ENCODE data around the gene ADGRF3.
"Not testable (repeated sequence)": the region's sequence is repeated elsewhere in the genome, so short reads cannot be mapped to it uniquely, and the experiment has no call there.

The ADGRF3 gene

DNA sequence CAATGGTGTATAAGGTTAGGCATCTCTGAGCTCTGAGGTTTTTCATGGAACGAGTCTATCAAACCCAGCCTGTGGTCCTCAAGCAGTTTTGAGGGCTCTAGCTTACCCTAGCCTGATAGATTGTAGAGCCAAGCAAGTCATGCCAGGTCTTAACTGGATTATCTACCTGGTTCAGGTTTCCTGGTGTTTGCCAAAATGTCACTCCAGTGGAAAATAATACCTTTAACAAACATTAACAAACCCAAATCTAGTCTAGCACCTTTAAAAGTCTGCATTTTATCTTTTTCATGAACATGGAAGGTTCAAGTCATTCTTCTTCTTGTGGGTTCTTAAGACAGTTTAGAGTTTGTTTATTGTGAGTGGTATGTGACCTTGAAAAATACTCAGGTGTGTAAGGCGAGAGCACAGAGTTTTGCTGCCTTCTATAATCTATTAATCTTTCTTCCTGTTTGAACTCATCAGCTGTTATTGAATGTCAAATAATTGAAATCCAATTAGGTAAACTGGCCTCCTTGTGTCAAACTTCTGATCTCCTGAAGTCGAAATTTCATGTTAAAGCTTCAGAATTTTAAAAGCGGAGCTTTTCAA lies 13.4 kb upstream of the ADGRF3 start:
- peak overlapping the region; percentile 65; the same call in 1 of the 2 replicates for H3K27ac ChIP-seq

DNA sequence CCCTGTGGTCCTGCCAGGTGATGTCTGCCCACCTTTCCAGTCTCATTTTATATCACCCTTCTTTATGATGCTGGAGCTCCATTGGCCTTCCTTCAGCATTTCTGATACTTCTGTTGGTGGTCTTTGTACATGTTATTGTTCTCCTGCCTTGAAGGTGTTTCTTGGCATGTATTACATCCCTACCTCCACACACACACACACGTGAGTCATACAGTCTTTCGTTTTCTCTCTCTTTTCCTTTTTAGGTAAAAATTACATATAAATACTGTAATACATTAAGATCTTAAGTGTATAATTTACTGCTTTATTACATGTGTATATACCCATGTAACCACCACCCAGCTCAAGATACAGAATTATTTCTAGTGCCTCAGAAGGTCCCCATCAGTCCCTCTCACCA lies 10.2 kb upstream of the ADGRF3 start:
- H3K27ac ChIP-seq, result no peak overlapping the region
- TF ChIP-seq ZFX (IDR thresholded peaks at IDR 0.05), result no peak
- TF ChIP-seq, protein P1, sequence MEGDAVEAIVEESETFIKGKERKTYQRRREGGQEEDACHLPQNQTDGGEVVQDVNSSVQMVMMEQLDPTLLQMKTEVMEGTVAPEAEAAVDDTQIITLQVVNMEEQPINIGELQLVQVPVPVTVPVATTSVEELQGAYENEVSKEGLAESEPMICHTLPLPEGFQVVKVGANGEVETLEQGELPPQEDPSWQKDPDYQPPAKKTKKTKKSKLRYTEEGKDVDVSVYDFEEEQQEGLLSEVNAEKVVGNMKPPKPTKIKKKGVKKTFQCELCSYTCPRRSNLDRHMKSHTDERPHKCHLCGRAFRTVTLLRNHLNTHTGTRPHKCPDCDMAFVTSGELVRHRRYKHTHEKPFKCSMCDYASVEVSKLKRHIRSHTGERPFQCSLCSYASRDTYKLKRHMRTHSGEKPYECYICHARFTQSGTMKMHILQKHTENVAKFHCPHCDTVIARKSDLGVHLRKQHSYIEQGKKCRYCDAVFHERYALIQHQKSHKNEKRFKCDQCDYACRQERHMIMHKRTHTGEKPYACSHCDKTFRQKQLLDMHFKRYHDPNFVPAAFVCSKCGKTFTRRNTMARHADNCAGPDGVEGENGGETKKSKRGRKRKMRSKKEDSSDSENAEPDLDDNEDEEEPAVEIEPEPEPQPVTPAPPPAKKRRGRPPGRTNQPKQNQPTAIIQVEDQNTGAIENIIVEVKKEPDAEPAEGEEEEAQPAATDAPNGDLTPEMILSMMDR (conservative IDR thresholded peaks at IDR 0.05), result no peak

More for the DNA sequence above, 13.4 kb upstream of the ADGRF3 start:
- TF ChIP-seq, protein P1 (conservative IDR thresholded peaks at IDR 0.05), result no peak
- no peak for TF ChIP-seq ZFX (IDR thresholded peaks at IDR 0.05)

DNA sequence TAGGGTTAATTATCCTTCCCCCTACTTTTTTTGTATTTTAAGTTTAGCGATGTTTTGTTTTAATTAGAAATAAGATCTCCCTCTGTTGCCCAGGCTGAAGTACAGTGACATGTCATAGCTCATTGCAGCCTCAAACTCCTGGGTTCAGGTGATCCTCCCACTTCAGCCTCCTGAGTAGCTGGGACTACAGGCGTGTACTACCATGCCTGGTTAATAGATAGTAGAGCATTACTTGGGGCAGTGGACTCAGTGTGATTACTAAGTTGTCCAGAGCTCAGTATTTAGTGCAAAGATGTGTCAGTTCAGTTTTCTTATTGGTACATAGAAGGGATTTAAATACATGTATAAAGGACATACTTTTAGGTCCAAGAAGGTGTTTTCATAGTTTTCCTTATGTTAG lies 9.5 kb upstream of the ADGRF3 start:
- H3K27ac ChIP-seq, result peak overlapping the region; percentile 15; the same call in 1 of the 2 replicates
- TF ChIP-seq ZFX (IDR thresholded peaks at IDR 0.05), result no peak
- TF ChIP-seq, protein P1 (conservative IDR thresholded peaks at IDR 0.05), result no peak

DNA sequence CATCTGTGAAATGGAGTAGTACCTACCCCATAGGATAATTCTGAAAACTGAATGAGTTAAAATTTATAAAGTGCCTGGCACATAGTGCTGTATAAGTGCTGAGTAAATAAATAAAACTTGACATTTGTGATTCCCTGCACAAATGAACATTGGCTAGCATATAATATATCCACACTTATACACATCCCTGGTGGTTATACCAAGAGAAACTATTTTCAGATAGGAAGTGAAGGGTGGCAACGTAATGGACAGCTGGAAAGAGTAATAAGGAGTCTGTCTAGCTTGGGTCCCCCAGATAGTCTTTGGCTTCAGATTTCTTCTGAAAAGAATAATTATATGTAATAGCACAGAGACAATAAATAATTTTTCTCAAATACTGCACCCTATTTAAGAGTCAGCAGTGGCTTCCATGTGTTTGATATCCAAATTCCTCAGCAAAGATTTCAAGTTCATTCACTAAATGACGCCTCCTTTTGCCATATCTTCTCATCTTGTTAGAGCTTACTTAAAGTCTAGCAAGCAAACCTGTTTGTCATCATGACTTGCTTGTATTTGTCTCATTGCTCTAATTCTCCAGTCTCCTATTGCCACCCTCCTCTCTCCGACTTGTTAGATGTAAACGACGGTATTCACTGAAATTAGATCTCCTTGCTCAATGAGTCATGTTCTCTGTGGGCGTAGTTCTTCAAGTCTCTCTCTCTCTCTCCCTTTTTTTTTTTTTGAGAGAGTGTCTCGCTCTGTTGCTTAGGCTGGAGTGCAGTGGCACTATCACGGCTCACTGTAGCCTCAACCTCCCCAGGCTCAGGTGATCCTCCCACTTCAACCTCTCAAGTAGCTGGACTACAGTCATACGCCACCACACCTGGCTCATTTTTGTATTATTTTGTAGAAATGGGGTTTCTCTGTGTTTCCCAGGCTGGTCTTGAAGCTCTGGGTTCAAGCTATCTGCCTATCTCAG lies 8.7 kb upstream of the ADGRF3 start:
- peak overlapping the region; percentile 15; the same call in 1 of the 2 replicates for H3K27ac ChIP-seq
- no peak for TF ChIP-seq ZFX (IDR thresholded peaks at IDR 0.05)
- TF ChIP-seq, protein P1 (conservative IDR thresholded peaks at IDR 0.05), result no peak

DNA sequence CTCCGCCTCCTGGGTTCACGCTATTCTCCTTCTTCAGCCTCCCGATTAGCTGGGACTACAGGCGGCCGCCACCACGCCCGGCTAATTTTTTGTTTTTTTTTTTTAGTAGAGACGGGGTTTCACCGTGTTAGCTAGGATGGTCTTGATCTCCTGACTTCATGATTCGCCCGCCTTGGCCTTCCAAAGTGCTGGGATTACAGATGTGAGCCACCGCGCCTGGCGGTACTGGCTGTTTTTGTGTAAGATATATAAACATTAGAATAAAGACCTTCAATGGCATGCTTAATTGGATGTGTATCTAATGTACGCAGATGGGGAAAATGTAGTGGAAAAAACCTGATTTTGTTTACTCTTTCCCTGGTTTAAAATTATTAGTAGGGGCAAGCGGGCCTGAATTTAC lies 7.9 kb upstream of the ADGRF3 start:
- not testable (repeated sequence) for H3K27ac ChIP-seq

DNA sequence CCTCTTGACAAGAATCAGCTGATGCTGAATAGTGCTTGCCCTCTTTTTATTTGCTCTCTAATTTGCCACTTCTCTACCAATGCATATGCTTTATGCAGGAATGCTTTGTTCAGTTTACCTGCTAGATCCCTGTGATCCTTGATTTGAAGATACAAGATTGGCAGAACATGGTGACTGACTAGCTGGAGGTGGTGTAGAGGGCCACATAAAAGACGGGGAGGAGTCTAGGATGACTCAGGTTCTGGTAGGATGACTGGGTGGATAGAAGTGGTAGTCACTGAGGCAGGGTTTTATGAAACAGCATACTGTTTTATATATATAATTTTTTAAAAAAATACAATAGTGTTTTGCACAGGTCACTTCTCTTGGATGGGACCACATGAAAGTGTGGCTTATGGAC lies 6.3 kb upstream of the ADGRF3 start:
- no peak for TF ChIP-seq ZFX (IDR thresholded peaks at IDR 0.05)
- TF ChIP-seq, protein P1 (conservative IDR thresholded peaks at IDR 0.05), result no peak
- no peak overlapping the region for H3K27ac ChIP-seq

DNA sequence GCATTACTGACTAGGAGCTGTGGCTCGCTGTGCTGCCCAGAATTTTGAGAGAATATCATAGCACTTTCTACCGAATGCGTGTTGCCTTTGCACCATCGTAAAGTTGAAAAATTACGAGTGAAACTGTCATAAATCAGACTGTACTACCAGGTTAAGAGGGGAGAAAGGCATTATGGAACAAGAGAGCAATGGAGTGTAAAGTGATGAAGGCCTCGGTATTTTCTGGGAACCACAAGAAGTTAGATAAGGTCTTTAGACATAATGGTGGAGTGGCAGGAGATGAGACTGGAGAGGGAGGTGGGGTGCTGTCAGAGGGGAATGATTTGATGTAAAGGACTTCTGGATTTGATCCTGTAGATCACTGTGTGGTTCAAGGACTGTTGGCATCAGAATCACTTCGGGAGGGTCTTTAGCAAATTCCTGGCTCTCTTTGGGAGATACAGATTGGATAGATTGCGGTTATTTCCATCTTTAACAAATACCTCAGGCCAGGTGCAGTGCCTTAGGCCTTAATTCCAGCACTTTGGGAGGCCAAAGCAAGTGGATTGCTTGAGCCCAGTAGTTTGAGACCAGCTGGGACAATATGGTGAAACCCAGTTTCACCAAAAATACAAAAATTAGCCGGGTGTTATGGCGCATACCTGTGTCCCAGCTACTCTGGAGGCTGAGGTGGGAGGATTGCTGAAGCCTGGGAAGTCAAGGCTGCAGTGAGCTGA lies 4.9 kb upstream of the ADGRF3 start:
- TF ChIP-seq, protein P1 (conservative IDR thresholded peaks at IDR 0.05), result no peak
- H3K27ac ChIP-seq, result no peak overlapping the region

All from C4-2B (cell line).